HepG2 (cell line): ENCODE data around the gene GDF15. TPM values are rescaled to one million over a fixed set of nuclear protein-coding genes. Genes with fewer than 3 reads are reported as not detected.
A peak's percentile ranks its signal among the peaks of the same experiment; 100 is the strongest.

ENCODE experiments used
- ATAC-seq: fragments of 200-7000 bp; cut with Tn5 transposase; 3 replicates; pipeline ENCODE4 v1.9.1; 2020; ENCODE audit warnings: mild to moderate bottlenecking, moderate library complexity
- BruUV-seq: library from RNA; stranded (reverse); fragments of 400-500 nt; replicated peaks from 2 replicates; lab custom pipeline; 2021; lab: Mats Ljungman, UMichigan
- CTCF ChIA-PET: fragments of 300-600 bp; formaldehyde crosslinking; extraction: SDS; loops from one replicate; lab custom pipeline; 2021; ENCODE audit warnings: low total read pairs, inconsistent platforms, low intra/inter-chr PET ratio; lab: Yijun Ruan, JAX
- POLR2A ChIA-PET: fragments of 350-600 bp; sonication (Branson Sonifier 250); formaldehyde crosslinking; loops from one replicate; lab custom pipeline; 2020; ENCODE audit warnings: antibody characterized with exemption, inconsistent platforms; lab: Yijun Ruan, JAX
- DNase-seq: peaks from one replicate; pipeline ENCODE4 v3.0.0-alpha.2; 2015; ENCODE audit warnings: low spot score
- FAIRE-seq: peaks from 3 replicates; lab custom pipeline; 2011; peaks lifted over from hg19 to GRCh38; lab: Jason Lieb, UNC
- H2AFZ ChIP-seq: one replicate; pipeline ENCODE4 v1.6.1; 2011; ENCODE audit warnings: low read length, inconsistent platforms
- H3K27ac ChIP-seq: fragments of 300-600 bp; 3 replicates; pipeline ENCODE4 v1.8.0; 2011; ENCODE audit warnings: mixed run types, mild to moderate bottlenecking, mixed read lengths, low read length, inconsistent platforms; ENCODE audit not compliant: insufficient read depth; ENCODE audit errors: extremely low read length
- H3K27me3 ChIP-seq, 2 experiments: fragments of 200-600 bp in 1 of 2; 2 replicates in 1 of 2; 3 replicates in 1 of 2; pipeline versions ENCODE4 v1.6.0 to v1.8.0; 2011; ENCODE audit warnings: low read length in 2 of 2, mild to moderate bottlenecking in 2 of 2, moderate library complexity in 2 of 2, inconsistent platforms in 1 of 2; ENCODE audit not compliant: insufficient read depth in 2 of 2, control insufficient read depth in 1 of 2
- H3K36me3 ChIP-seq, 2 experiments: fragments of 200-600 bp in 1 of 2; replicated peaks in 1 of 2; 2 replicates in 1 of 2; 3 replicates in 1 of 2; pipeline versions ENCODE4 v1.5.1 to v1.8.0; 2011; ENCODE audit warnings: low read length in 2 of 2, inconsistent platforms in 1 of 2; ENCODE audit not compliant: insufficient read depth in 2 of 2, control insufficient read depth in 1 of 2
- H3K4me1 ChIP-seq: 2 replicates; pipeline ENCODE4 v1.5.1; 2012; ENCODE audit warnings: low read length, inconsistent platforms; ENCODE audit not compliant: insufficient read depth
- H3K4me2 ChIP-seq: 2 replicates; pipeline ENCODE4 v1.6.0; 2011; ENCODE audit warnings: low read depth, low read length, inconsistent platforms
- H3K4me3 ChIP-seq, 3 experiments: fragments of 200-600 bp in 1 of 3; sonication (generic), shearing (Covaris generic) in 1 of 3; replicated peaks in 1 of 3; 2 replicates each; pipeline ENCODE4 v1.5.1; 2011 to 2016; ENCODE audit warnings: low read length in 3 of 3, inconsistent platforms in 2 of 3, low read depth in 2 of 3, mild to moderate bottlenecking in 2 of 3, control low read depth in 1 of 3, mixed read lengths in 1 of 3; ENCODE audit not compliant: insufficient read depth in 1 of 3
- H3K79me2 ChIP-seq: one replicate; pipeline ENCODE4 v1.6.1; 2011; ENCODE audit warnings: low read length, inconsistent platforms; ENCODE audit not compliant: insufficient read depth
- H3K9ac ChIP-seq: 2 replicates; pipeline ENCODE4 v1.6.0; 2011; ENCODE audit warnings: mild to moderate bottlenecking, low read depth, low read length, inconsistent platforms; ENCODE audit not compliant: insufficient read depth
- H3K9me3 ChIP-seq: 2 replicates; pipeline ENCODE4 v1.5.1; 2012; ENCODE audit warnings: mild to moderate bottlenecking, low read length
- H4K20me1 ChIP-seq: 2 replicates; pipeline ENCODE4 v1.6.0; 2011; ENCODE audit warnings: inconsistent platforms, mild to moderate bottlenecking, low read length, moderate library complexity; ENCODE audit not compliant: insufficient read depth
- MED1 ChIP-seq: sonication (generic); formaldehyde crosslinking; IDR thresholded peaks from 2 replicates; pipeline ENCODE4 v1.4.0; 2020; ENCODE audit warnings: missing genetic modification reagents
- RBFOX2 ChIP-seq: fragments of 200-400 bp; formaldehyde crosslinking; IDR thresholded peaks from 2 replicates; pipeline ENCODE4 v1.6.1; 2017; ENCODE audit warnings: low read depth, mild to moderate bottlenecking, low read length
- ZNF337 ChIP-seq: sonication (generic); formaldehyde crosslinking; IDR thresholded peaks from 2 replicates; pipeline ENCODE4 v1.5.1; 2020; ENCODE audit warnings: missing genetic modification reagents, low read depth, mild to moderate bottlenecking, borderline replicate concordance
- ZNF746 ChIP-seq: sonication (generic); formaldehyde crosslinking; IDR thresholded peaks from 2 replicates; pipeline ENCODE4 v1.8.0; 2022; ENCODE audit warnings: mild to moderate bottlenecking, missing genetic modification reagents
- WGBS: methylation state at CpG from one replicate; pipeline ENCODE4 v1.1.6; 2017; ENCODE audit warnings: low lambda C conversion rate; 5-methylcytosine and 5-hydroxymethylcytosine counted together
- in situ Hi-C: cut with HindIII; loops from 2 replicates; pipeline ENCODE4 v1.10.0; 2017; ENCODE audit warnings: low pct_unique_long_range_greater_than_20kb; ENCODE audit not compliant: extremely low pct_ligation_motif_present
- intact Hi-C: fragments of 100-400 bp; cut with micrococcal nuclease; formaldehyde crosslinking; loops from one replicate; pipeline ENCODE4 v1.10.0; 2022; ENCODE audit not compliant: unreplicated experiment
- polyA plus RNA-seq, 8 experiments: library from polyadenylated mRNA; depleted of rRNA in 3 of 8; stranded (reverse) in 7 of 8; unstranded in 1 of 8; fragments of >200 nt; fragmentation: Illumina TruSeq in 4 of 8; extraction: Trizol in 4 of 8; gene quantifications; 2 replicates each; pipeline versions ENCODE4 v1.2.1 to v1.2.3, GENCODE V29; 2011 to 2016; ENCODE audit warnings: low read depth in 4 of 8, missing spikeins in 1 of 8, mixed read lengths in 1 of 8; ENCODE audit not compliant: insufficient read depth in 1 of 8
- total RNA-seq, 5 experiments: library from RNA; depleted of rRNA; stranded (reverse); fragments of >200 nt; fragmentation: Illumina TruSeq; extraction: Trizol; gene quantifications; 2 replicates each; pipeline ENCODE4 v1.2.3, GENCODE V29; 2016; ENCODE audit warnings: low read depth in 1 of 5
- TF ChIP-seq, protein P1 (sequence below): sonication (generic); formaldehyde crosslinking; IDR thresholded peaks from 2 replicates; pipeline ENCODE4 v1.4.0; 2020; ENCODE audit warnings: missing genetic modification reagents, borderline replicate concordance

The GDF15 gene
- total and polyA plus RNA-seq, 2 of the 13 experiments (the other 11 are each of a cell fraction or from before 2014, with no cell fraction given), result 146 to 422 TPM

DNA sequence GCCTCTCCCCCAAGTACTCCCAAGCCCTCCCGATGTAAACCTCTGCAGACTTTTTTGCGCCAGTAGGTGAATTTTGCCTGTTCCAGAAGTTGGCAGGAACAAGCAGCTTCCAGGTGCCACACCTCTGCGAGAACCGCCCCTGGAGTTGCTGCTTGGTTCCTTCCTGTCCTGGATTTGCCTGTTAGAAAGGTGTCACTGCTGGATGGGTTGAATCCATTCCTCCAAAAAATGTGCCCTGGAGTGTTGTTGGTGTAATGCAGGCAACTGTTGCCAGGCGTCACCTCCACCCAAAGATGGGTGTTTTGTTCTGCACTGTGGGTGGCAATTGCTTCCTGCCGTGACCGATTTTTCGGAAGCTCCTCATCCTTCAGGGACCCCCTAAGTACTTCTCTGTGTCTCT lies 39.9 kb upstream of the GDF15 start (continued):
- no peak for TF ChIP-seq MED1 (CRISPR knock-in tag)
- TF ChIP-seq ZNF746, result no peak
- no peak for TF ChIP-seq ZNF337

GRCh38 chr19:18348171-18348570 lies 37.8 kb upstream of the GDF15 start:
- no peak for ATAC-seq
- peaks cover 15 to 26% of the 10 kb centered on the region in 2 experiments for H3K36me3 ChIP-seq
- no peak overlapping the region for H3K4me3 ChIP-seq
- intact Hi-C loops (loop anchor here (2.0 to 5.0 kb wide), 3 partner anchors 39 to 63 kb away; partner anchors contain the start of gene GDF15), in situ Hi-C loops (loop anchor here (10.0 kb wide), 1 partner anchor 57 kb away; no protein-coding TSS in a partner anchor)
- ChIA-PET CTCF (interaction anchor here (3.2 kb wide), 1 partner anchor 62 kb away, joined by 31 read pairs; no protein-coding TSS in a partner anchor), POLR2A (interaction anchor here (1.3 to 2.0 kb wide), 4 partner anchors 29 to 64 kb away, joined by 3 to 8 read pairs (median 6); no protein-coding TSS in a partner anchor)
- 97% methylated on average over 16 of the region's 17 CpGs for WGBS
- peaks cover 18% of the 10 kb centered on the region; the same call in 1 of the 2 replicates for H3K4me1 ChIP-seq
- H3K27ac ChIP-seq, result no peak overlapping the region
- H3K4me2 ChIP-seq, result no peak overlapping the region
- no peak for FAIRE-seq
- H2AFZ ChIP-seq, result no peak overlapping the region
- peaks cover 7% of the 10 kb centered on the region for H3K79me2 ChIP-seq
- DNase-seq, result no peak
- H3K9me3 ChIP-seq, result no peaks in the 10 kb centered on the region
- no peaks in the 10 kb centered on the region for H3K27me3 ChIP-seq
- BruUV-seq, result no TSS peak
- no peak overlapping the region for H3K9ac ChIP-seq
- H4K20me1 ChIP-seq, result peaks cover 5% of the 10 kb centered on the region; the same call in 1 of the 2 replicates
- TF ChIP-seq, protein P1, sequence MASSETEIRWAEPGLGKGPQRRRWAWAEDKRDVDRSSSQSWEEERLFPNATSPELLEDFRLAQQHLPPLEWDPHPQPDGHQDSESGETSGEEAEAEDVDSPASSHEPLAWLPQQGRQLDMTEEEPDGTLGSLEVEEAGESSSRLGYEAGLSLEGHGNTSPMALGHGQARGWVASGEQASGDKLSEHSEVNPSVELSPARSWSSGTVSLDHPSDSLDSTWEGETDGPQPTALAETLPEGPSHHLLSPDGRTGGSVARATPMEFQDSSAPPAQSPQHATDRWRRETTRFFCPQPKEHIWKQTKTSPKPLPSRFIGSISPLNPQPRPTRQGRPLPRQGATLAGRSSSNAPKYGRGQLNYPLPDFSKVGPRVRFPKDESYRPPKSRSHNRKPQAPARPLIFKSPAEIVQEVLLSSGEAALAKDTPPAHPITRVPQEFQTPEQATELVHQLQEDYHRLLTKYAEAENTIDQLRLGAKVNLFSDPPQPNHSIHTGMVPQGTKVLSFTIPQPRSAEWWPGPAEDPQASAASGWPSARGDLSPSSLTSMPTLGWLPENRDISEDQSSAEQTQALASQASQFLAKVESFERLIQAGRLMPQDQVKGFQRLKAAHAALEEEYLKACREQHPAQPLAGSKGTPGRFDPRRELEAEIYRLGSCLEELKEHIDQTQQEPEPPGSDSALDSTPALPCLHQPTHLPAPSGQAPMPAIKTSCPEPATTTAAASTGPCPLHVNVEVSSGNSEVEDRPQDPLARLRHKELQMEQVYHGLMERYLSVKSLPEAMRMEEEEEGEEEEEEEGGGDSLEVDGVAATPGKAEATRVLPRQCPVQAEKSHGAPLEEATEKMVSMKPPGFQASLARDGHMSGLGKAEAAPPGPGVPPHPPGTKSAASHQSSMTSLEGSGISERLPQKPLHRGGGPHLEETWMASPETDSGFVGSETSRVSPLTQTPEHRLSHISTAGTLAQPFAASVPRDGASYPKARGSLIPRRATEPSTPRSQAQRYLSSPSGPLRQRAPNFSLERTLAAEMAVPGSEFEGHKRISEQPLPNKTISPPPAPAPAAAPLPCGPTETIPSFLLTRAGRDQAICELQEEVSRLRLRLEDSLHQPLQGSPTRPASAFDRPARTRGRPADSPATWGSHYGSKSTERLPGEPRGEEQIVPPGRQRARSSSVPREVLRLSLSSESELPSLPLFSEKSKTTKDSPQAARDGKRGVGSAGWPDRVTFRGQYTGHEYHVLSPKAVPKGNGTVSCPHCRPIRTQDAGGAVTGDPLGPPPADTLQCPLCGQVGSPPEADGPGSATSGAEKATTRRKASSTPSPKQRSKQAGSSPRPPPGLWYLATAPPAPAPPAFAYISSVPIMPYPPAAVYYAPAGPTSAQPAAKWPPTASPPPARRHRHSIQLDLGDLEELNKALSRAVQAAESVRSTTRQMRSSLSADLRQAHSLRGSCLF (CRISPR knock-in tag), result no peak
- TF ChIP-seq RBFOX2, result peak; percentile 52
